ENCODE results near the gene CDK3.
"Not testable (repeated sequence)": the region's sequence is repeated elsewhere in the genome, so short reads cannot be mapped to it uniquely, and the experiment has no call there.

CDK3 gene

GRCh38 chr17:76000755-76001521, at the start of gene CDK3:
TSS of gene CDK3 (plus strand) at chr17:76000855. CDS start at chr17:76001426, 571 bp downstream.
- DNase-seq: no peak

GRCh38 chr17:75950855-75951554, 49.6 kb upstream of the CDK3 start:
- DNase-seq: no peak

- no peak for DNase-seq
Measured at GRCh38 chr17:75959051-75959838, 41.4 kb upstream of the CDK3 start.

GRCh38 chr17:75959839-75960511, 40.7 kb upstream of the CDK3 start:
- DNase-seq: no peak

- DNase-seq: no peak
Measured at GRCh38 chr17:75965468-75965867, 35.2 kb upstream of the CDK3 start.

GRCh38 chr17:75969044-75969443, 31.6 kb upstream of the CDK3 start:
- not testable (repeated sequence) for DNase-seq

GRCh38 chr17:75970011-75970523, 30.6 kb upstream of the CDK3 start:
- no peak for DNase-seq

GRCh38 chr17:75970626-75971025, 30.0 kb upstream of the CDK3 start:
- DNase-seq: no peak

- not testable (repeated sequence) for DNase-seq
Measured at GRCh38 chr17:75975187-75975586, 25.5 kb upstream of the CDK3 start.

- no peak for DNase-seq
Measured at GRCh38 chr17:75975757-75976174, 24.9 kb upstream of the CDK3 start.

GRCh38 chr17:75976175-75976848, 24.3 kb upstream of the CDK3 start:
- DNase-seq: no peak

- DNase-seq: peak; percentile 94
Measured at GRCh38 chr17:75978938-75979704, 21.5 kb upstream of the CDK3 start, which contains the start of the genes ACOX1 and TEN1. TSS of gene ACOX1 (minus strand) at chr17:75979166. CDS start at chr17:75979073, 93 bp downstream. TSS of gene TEN1 (plus strand) at chr17:75979240. CDS start at chr17:75986193, 6,953 bp downstream.

- DNase-seq: no peak
Measured at GRCh38 chr17:75979705-75980187, 20.9 kb upstream of the CDK3 start.

- DNase-seq: no peak
Measured at GRCh38 chr17:75980188-75981018, 20.3 kb upstream of the CDK3 start.

GRCh38 chr17:75981019-75981615, 19.5 kb upstream of the CDK3 start:
- no peak for DNase-seq

GRCh38 chr17:75983501-75984181, 17.0 kb upstream of the CDK3 start:
- peak; percentile 23 for DNase-seq

GRCh38 chr17:75985986-75986385, 14.7 kb upstream of the CDK3 start:
- DNase-seq: no peak

- DNase-seq: no peak
Measured at GRCh38 chr17:75987041-75987440, 13.6 kb upstream of the CDK3 start.

- DNase-seq: no peak
Measured at GRCh38 chr17:75991396-75991795, 9.3 kb upstream of the CDK3 start.

Data from NCI-H1048 (cell line).